Liver (tissue), 9 donors: ENCODE measurements around the gene OR2S2. TPM values are rescaled to one million over a fixed set of nuclear protein-coding genes. Genes with fewer than 3 reads are reported as not detected.

ENCODE experiments used
- DNase-seq: peaks from one replicate; pipeline ENCODE4 v3.0.0-alpha.2; 2017; ENCODE audit warnings: low spot score
- H3K27ac ChIP-seq, 2 donors: one replicate each; pipeline ENCODE4 v1.7.0; 2013; ENCODE audit warnings: inconsistent platforms in 2 of 2, low read length in 2 of 2, control low read depth in 1 of 2, low read depth in 1 of 2, mild to moderate bottlenecking in 1 of 2
- H3K27me3 ChIP-seq, 4 donors: one replicate each; pipeline versions ENCODE4 v1.6.1 to v1.7.0; 2013; ENCODE audit warnings: low read length in 3 of 4, inconsistent platforms in 1 of 4, mild to moderate bottlenecking in 1 of 4, moderate library complexity in 1 of 4; ENCODE audit not compliant: control insufficient read depth in 4 of 4, insufficient read depth in 4 of 4
- H3K36me3 ChIP-seq, 4 donors: one replicate each; pipeline versions ENCODE4 v1.6.1 to v1.7.0; 2013; ENCODE audit warnings: low read length in 3 of 4, mild to moderate bottlenecking in 3 of 4, low read depth in 1 of 4, moderate library complexity in 1 of 4; ENCODE audit not compliant: control insufficient read depth in 4 of 4, insufficient read depth in 3 of 4
- H3K4me1 ChIP-seq, 4 donors: one replicate each; pipeline versions ENCODE4 v1.6.1 to v1.7.0; 2013; ENCODE audit warnings: low read length in 3 of 4, mild to moderate bottlenecking in 3 of 4, moderate library complexity in 1 of 4; ENCODE audit not compliant: control insufficient read depth in 4 of 4, insufficient read depth in 4 of 4
- H3K4me3 ChIP-seq, 3 donors: one replicate each; pipeline versions ENCODE4 v1.6.1 to v1.7.0; 2013; ENCODE audit warnings: low read length in 3 of 3, control low read depth in 1 of 3, low read depth in 1 of 3, mild to moderate bottlenecking in 1 of 3
- H3K9ac ChIP-seq, 2 donors: one replicate each; pipeline ENCODE4 v1.7.0; 2013; ENCODE audit warnings: low read length in 2 of 2, mild to moderate bottlenecking in 2 of 2, moderate library complexity in 2 of 2, control low read depth in 1 of 2, low read depth in 1 of 2
- H3K9me3 ChIP-seq, 4 donors: one replicate each; pipeline versions ENCODE4 v1.6.1 to v1.7.0; 2013; ENCODE audit warnings: low read length in 3 of 4; ENCODE audit not compliant: control insufficient read depth in 4 of 4
- ATF3 ChIP-seq: IDR thresholded peaks from 2 replicates; pipeline ENCODE4 v1.6.1; 2016; ENCODE audit warnings: antibody characterized with exemption
- CTCF ChIP-seq: fragments of 150-350 bp; IDR thresholded peaks from 2 replicates; pipeline ENCODE4 v1.5.1; 2017; ENCODE audit warnings: improper control_type of control experiment, low read depth, low read length; ENCODE audit not compliant: missing input control
- EGR1 ChIP-seq, 2 donors: IDR thresholded peaks; 2 replicates each; pipeline ENCODE4 v1.6.1; 2016 to 2018; ENCODE audit warnings: antibody characterized with exemption in 2 of 2, low read depth in 2 of 2
- FOXA1 ChIP-seq: IDR thresholded peaks from 2 replicates; pipeline ENCODE4 v1.6.1; 2016; ENCODE audit warnings: antibody characterized with exemption
- FOXA2 ChIP-seq: IDR thresholded peaks from 2 replicates; pipeline ENCODE4 v1.6.1; 2016; ENCODE audit warnings: antibody characterized with exemption
- GABPA ChIP-seq, 2 donors: IDR thresholded peaks in 1 of 2; conservative IDR thresholded peaks in 1 of 2; 2 replicates each; pipeline ENCODE4 v1.6.1; 2016; ENCODE audit warnings: antibody characterized with exemption in 2 of 2, mild to moderate bottlenecking in 1 of 2, moderate library complexity in 1 of 2
- HNF4A ChIP-seq, 2 donors: conservative IDR thresholded peaks; 2 replicates each; pipeline ENCODE4 v1.6.1; 2016; ENCODE audit warnings: antibody characterized with exemption in 2 of 2, mild to moderate bottlenecking in 2 of 2
- HNF4G ChIP-seq: IDR thresholded peaks from 2 replicates; pipeline ENCODE4 v1.6.1; 2016; ENCODE audit warnings: antibody characterized with exemption
- JUND ChIP-seq, 2 donors: IDR thresholded peaks; 2 replicates each; pipeline ENCODE4 v1.6.1; 2016; ENCODE audit warnings: antibody characterized with exemption in 2 of 2
- MAX ChIP-seq: IDR thresholded peaks from 2 replicates; pipeline ENCODE4 v1.6.1; 2016; ENCODE audit warnings: antibody characterized with exemption
- NR2F2 ChIP-seq: IDR thresholded peaks from 2 replicates; pipeline ENCODE4 v1.6.1; 2016; ENCODE audit warnings: antibody characterized with exemption
- RAD21 ChIP-seq, 2 donors: IDR thresholded peaks; 2 replicates each; pipeline ENCODE4 v1.6.1; 2016; ENCODE audit warnings: antibody characterized with exemption in 2 of 2, mild to moderate bottlenecking in 2 of 2
- REST ChIP-seq: IDR thresholded peaks from 2 replicates; pipeline ENCODE4 v1.6.1; 2016; ENCODE audit warnings: antibody characterized with exemption, mild to moderate bottlenecking
- RXRA ChIP-seq, 2 donors: IDR thresholded peaks; 2 replicates each; pipeline ENCODE4 v1.6.1; 2017 to 2018; ENCODE audit warnings: antibody characterized with exemption in 2 of 2, mild to moderate bottlenecking in 1 of 2
- SP1 ChIP-seq: IDR thresholded peaks from 2 replicates; pipeline ENCODE4 v1.6.1; 2018; ENCODE audit warnings: antibody characterized with exemption, mild to moderate bottlenecking
- TAF1 ChIP-seq: conservative IDR thresholded peaks from 2 replicates; pipeline ENCODE4 v1.6.1; 2016; ENCODE audit warnings: antibody characterized with exemption, mild to moderate bottlenecking
- YY1 ChIP-seq: IDR thresholded peaks from 2 replicates; pipeline ENCODE4 v1.6.1; 2016; ENCODE audit warnings: antibody characterized with exemption, mild to moderate bottlenecking
- ZBTB33 ChIP-seq: IDR thresholded peaks from 2 replicates; pipeline ENCODE4 v1.6.1; 2016; ENCODE audit warnings: antibody characterized with exemption
- whole genome bisulfite sequencing: extraction: QIAGEN DNeasy Blood & Tissue Kit; methylation state at CpG from one replicate; pipeline ENCODE4 v1.1.7; 2013; 5-methylcytosine and 5-hydroxymethylcytosine counted together
- polyA plus RNA-seq, 2 donors: library from polyadenylated mRNA; stranded (reverse) in 1 of 2; unstranded in 1 of 2; fragments of 200-250 nt in 1 of 2; fragments of >200 nt in 1 of 2; fragmentation: Nextera tagmentation in 1 of 2; extraction: Ambion mirVana in 1 of 2; gene quantifications; one replicate each; pipeline versions ENCODE4 v1.2.1 to v1.2.3, GENCODE V29; 2013 to 2015
- total RNA-seq, 2 donors: library from RNA; depleted of rRNA; stranded (reverse); fragments of >200 nt; gene quantifications; one replicate each; pipeline ENCODE4 v1.2.3, GENCODE V29; 2014
- donor health status: healthy.
- donor health status: healthy.
- donor health status: healthy.
- donor health status: healthy.
- donor health status: healthy.

OR2S2 gene
- total and polyA plus RNA-seq, 4 donors = not detected

- no peaks in the 10 kb centered on the region for H3K36me3 ChIP-seq
- H3K4me1 ChIP-seq = peaks cover 0 to 16% (median 13%) of the 10 kb centered on the region in 4 donors
- no peak overlapping the region for H3K4me3 ChIP-seq
- TF ChIP-seq FOXA1 = no peak
- TF ChIP-seq ZBTB33 = no peak
- no peak for TF ChIP-seq CTCF
- TF ChIP-seq NR2F2 = no peak
- TF ChIP-seq TAF1 = no peak
- TF ChIP-seq ATF3 = no peak
- no peak for TF ChIP-seq EGR1 (IDR thresholded peaks at IDR 0.05; ENCODE audit: low read depth in 2 of 2)
- TF ChIP-seq HNF4A (conservative IDR thresholded peaks at IDR 0.05) = no peak
- TF ChIP-seq FOXA2 = no peak
- no peak for TF ChIP-seq RXRA (IDR thresholded peaks at IDR 0.05)
- TF ChIP-seq RAD21 (IDR thresholded peaks at IDR 0.05) = no peak
- TF ChIP-seq SP1 = no peak
- TF ChIP-seq MAX = no peak
- TF ChIP-seq HNF4G = no peak
- no peak for TF ChIP-seq GABPA (IDR thresholded peaks at IDR 0.05 in 1 of 2, conservative IDR thresholded peaks at IDR 0.05 in 1 of 2)
- TF ChIP-seq YY1 = no peak
- TF ChIP-seq JUND (IDR thresholded peaks at IDR 0.05) = no peak
- TF ChIP-seq REST = no peak
- no peak overlapping the region for H3K27ac ChIP-seq
- H3K27me3 ChIP-seq = no peaks in the 10 kb centered on the region
- no peak for DNase-seq
- 93% methylated on average over 3 of the region's 3 CpGs for WGBS
- H3K9ac ChIP-seq = no peak overlapping the region
- no peaks in the 10 kb centered on the region for H3K9me3 ChIP-seq
Measured at GRCh38 chr9:35918780-35919179, 39.2 kb downstream of the OR2S2 start.
